Endothelial cell (in vitro differentiated cells): ENCODE results near the gene MN1. TPM values are rescaled to one million over a fixed set of nuclear protein-coding genes. Genes with fewer than 3 reads are reported as not detected.

ENCODE experiments used
- DNase-seq: peaks from one replicate; pipeline ENCODE4 v3.0.0; 2021; ENCODE audit warnings: low spot score
- H3K27ac Mint-ChIP-seq: one replicate; pipeline ENCODE4 v1.8.0; 2021; ENCODE audit warnings: mixed read lengths, inconsistent platforms; ENCODE audit not compliant: unreplicated experiment
- H3K27me3 Mint-ChIP-seq: one replicate; pipeline ENCODE4 v1.8.0; 2021; ENCODE audit warnings: mild to moderate bottlenecking, moderate library complexity, mixed read lengths, inconsistent platforms; ENCODE audit not compliant: unreplicated experiment
- H3K36me3 Mint-ChIP-seq: one replicate; pipeline ENCODE4 v1.8.0; 2021; ENCODE audit warnings: mild to moderate bottlenecking, low read depth, mixed read lengths, inconsistent platforms; ENCODE audit not compliant: unreplicated experiment
- H3K4me1 Mint-ChIP-seq: one replicate; pipeline ENCODE4 v1.8.0; 2021; ENCODE audit warnings: mild to moderate bottlenecking, mixed read lengths, inconsistent platforms; ENCODE audit not compliant: unreplicated experiment
- H3K4me3 Mint-ChIP-seq: one replicate; pipeline ENCODE4 v1.8.0; 2021; ENCODE audit warnings: mild to moderate bottlenecking, mixed read lengths, inconsistent platforms; ENCODE audit not compliant: unreplicated experiment
- H3K9me3 Mint-ChIP-seq: one replicate; pipeline ENCODE4 v1.8.0; 2021; ENCODE audit warnings: mixed read lengths, inconsistent platforms; ENCODE audit not compliant: unreplicated experiment
- CTCF ChIP-seq: fragments of 200-600 bp; sonication (generic); IDR thresholded peaks from one replicate; pipeline ENCODE4 v1.5.0; 2021; ENCODE audit warnings: antibody characterized with exemption; ENCODE audit not compliant: unreplicated experiment
- total RNA-seq: library from RNA; stranded (reverse); fragmentation: NEBNext Ultra II Directional; extraction: Animal tissue kit (Norgen Biotek cat#: 25700); gene quantifications from one replicate; pipeline ENCODE4 v1.2.1, GENCODE V29; 2021; ENCODE audit not compliant: unreplicated experiment

The MN1 gene
- total RNA-seq, 1 donor from 2014 or later: 9.9 TPM

GRCh38 chr22:27740202-27740748, 61.3 kb downstream of the MN1 start:
- H3K27ac Mint-ChIP-seq: no peak overlapping the region
- no peak overlapping the region for H3K4me3 Mint-ChIP-seq
- H3K27me3 Mint-ChIP-seq: peaks cover 5% of the 10 kb centered on the region

GRCh38 chr22:27737521-27737920, 64.0 kb downstream of the MN1 start:
- no peaks in the 10 kb centered on the region for H3K36me3 Mint-ChIP-seq
- TF ChIP-seq CTCF: no peak
- no peak overlapping the region for H3K27ac Mint-ChIP-seq
- no peak overlapping the region for H3K4me3 Mint-ChIP-seq
- H3K4me1 Mint-ChIP-seq: peaks cover 5% of the 10 kb centered on the region
- no peak for DNase-seq
- no peaks in the 10 kb centered on the region for H3K27me3 Mint-ChIP-seq
- H3K9me3 Mint-ChIP-seq: no peaks in the 10 kb centered on the region

More at GRCh38 chr22:27740202-27740748, 61.3 kb downstream of the MN1 start:
- Mint-ChIP-seq H3K4me1 (peaks cover 21% of the 10 kb centered on the region), H3K36me3 (no peaks in the 10 kb centered on the region), H3K9me3 (no peaks in the 10 kb centered on the region)
- DNase-seq: no peak
- TF ChIP-seq CTCF: no peak

GRCh38 chr22:27734066-27734465, 67.5 kb downstream of the MN1 start:
- peaks cover 9% of the 10 kb centered on the region for H3K4me1 Mint-ChIP-seq
- H3K9me3 Mint-ChIP-seq: no peaks in the 10 kb centered on the region
- no peak for DNase-seq
- TF ChIP-seq CTCF: no peak
- H3K27ac Mint-ChIP-seq: no peak overlapping the region
- H3K36me3 Mint-ChIP-seq: no peaks in the 10 kb centered on the region
- H3K27me3 Mint-ChIP-seq: no peaks in the 10 kb centered on the region
- no peak overlapping the region for H3K4me3 Mint-ChIP-seq

- Mint-ChIP-seq H3K9me3 (no peaks in the 10 kb centered on the region), H3K27me3 (no peaks in the 10 kb centered on the region), H3K36me3 (no peaks in the 10 kb centered on the region), H3K4me3 (no peak overlapping the region), H3K4me1 (peaks cover 20% of the 10 kb centered on the region), H3K27ac (no peak overlapping the region)
- TF ChIP-seq CTCF: no peak
- no peak for DNase-seq
Measured at GRCh38 chr22:27732841-27733240, 68.7 kb downstream of the MN1 start.

- Mint-ChIP-seq H3K27ac (no peak overlapping the region), H3K36me3 (no peaks in the 10 kb centered on the region), H3K9me3 (no peaks in the 10 kb centered on the region), H3K27me3 (peaks cover 3% of the 10 kb centered on the region), H3K4me1 (peaks cover 24% of the 10 kb centered on the region), H3K4me3 (no peak overlapping the region)
- no peak for TF ChIP-seq CTCF
- no peak for DNase-seq
Measured at GRCh38 chr22:27732391-27732790, 69.2 kb downstream of the MN1 start.
